ENCODE measurements around the gene WASL.

WASL gene

GRCh38 chr7:123687161-123687560 lies 61.6 kb downstream of the WASL start:
- DNase-seq, result no peak

- peak; percentile 40 for DNase-seq
Measured at GRCh38 chr7:123682690-123683089, 66.1 kb downstream of the WASL start.

DNA sequence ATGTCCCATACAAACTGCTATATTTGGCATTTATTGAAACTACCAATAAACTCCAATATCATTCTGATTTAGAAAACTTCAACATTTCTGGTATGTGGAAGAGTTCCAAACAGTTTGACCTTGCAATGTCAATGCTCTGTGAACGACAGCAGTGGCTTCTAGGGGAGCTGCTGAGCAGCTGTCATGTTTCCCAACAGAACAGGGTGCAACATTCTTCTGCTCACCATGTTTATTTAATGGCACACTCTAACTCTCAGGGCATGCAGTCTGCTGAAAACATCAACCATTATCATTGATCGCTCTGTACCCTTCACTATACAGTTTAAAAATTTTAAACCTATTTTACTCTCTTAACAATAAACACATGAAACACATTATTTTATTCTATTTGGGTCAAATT lies 67.2 kb downstream of the WASL start:
- no peak for DNase-seq

GRCh38 chr7:123680580-123680979 lies 68.2 kb downstream of the WASL start:
- DNase-seq, result no peak

DNA sequence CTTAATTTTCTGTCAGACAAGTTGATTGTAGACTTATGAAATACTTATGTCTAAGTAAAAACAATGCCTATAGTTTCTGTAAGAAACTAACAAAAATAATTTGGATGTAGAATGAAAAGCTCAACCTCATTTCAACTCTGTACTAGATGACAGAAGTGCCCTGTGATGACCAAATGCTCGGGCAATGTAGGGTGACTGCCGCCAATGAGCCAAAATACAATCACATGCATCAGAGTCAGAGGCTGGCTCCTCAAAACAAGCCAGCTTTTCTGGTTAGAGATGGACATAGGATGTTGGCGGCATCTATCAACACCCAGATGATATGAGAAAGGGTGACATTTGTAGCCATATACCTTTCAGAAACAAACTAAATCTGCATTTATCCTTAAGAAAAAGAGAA lies 69.2 kb downstream of the WASL start:
- no peak for DNase-seq

GRCh38 chr7:123677061-123677715 lies 71.6 kb downstream of the WASL start:
- DNase-seq, result no peak

DNA sequence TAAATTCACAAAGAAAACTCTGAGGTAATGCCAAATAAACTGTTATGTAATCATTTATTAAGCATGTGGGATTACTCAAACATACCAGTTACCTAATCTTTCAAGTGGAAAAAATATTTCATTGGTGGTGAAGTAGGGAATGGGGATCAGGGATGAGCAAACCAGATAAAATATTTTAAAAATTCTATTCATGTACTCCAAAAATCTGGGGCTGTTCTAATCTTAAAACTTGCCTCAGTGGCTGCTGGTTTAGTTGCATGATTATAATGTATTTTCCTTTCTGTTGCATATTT lies 73.7 kb downstream of the WASL start:
- peak; percentile 48 for DNase-seq

DNA sequence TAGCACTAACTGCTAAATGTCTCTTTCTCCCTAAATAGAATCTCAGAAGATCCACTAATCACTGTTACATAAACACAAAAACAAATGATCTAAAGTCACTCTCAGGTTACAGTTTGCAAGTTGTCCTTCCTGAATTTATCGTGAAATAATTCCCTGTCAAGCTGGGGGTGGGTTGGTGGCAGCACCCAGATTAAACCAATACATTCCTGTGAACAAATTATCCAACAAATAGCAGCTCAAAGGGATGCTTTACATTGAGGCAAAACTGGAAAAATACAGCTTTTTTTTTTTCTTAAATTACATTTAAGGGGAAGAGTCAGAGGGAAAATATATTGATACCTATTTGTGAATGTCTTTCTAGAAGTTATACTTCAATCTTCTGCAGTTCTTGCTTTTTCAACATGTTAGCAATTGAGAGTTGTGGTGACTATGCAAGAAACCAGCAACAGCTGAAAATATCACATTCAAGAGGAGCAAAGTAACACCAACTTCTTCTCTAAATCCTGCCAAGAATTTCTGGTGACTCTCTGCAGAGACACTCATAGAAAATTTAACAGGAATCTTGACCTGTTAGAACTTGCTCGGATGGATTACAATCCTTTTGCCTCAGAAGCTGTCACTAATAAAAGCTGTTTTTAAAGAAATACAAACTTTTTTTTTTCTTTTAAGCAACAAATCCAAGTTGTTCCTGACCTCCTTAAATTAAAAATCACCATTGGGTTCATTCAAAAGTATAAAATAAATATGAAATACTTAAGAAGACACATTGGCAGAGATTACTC lies 74.2 kb downstream of the WASL start:
- no peak for DNase-seq

DNA sequence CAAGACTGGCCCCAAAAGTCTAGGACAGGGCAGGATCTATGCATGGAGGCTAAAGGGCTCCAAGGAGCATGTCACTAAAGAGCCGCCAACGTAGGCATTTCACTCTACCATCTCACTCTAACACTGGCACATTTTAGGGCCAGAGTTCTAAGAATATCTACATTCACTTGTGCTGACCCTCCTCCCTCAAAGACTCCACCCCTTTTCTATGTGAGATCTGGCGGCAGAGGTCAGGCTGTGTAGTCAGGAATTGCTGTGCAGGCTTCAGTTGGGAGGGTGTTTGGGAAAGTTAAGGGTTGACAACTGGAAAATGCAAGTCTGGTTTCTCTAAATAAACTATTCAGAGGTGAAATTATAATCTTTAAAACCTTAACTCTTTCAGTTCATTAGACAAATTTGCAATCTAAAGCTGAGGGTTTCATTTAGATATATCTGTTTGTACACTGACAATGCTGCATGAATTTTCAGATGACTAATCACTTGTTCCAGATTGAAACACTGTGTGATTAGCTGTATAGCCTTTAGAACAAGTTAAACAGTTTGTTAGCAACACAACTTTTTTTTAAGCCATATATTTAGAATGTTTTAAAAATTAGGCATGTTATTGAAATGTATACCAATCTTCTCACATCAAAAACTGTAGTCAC lies 74.9 kb downstream of the WASL start:
- DNase-seq, result no peak

DNA sequence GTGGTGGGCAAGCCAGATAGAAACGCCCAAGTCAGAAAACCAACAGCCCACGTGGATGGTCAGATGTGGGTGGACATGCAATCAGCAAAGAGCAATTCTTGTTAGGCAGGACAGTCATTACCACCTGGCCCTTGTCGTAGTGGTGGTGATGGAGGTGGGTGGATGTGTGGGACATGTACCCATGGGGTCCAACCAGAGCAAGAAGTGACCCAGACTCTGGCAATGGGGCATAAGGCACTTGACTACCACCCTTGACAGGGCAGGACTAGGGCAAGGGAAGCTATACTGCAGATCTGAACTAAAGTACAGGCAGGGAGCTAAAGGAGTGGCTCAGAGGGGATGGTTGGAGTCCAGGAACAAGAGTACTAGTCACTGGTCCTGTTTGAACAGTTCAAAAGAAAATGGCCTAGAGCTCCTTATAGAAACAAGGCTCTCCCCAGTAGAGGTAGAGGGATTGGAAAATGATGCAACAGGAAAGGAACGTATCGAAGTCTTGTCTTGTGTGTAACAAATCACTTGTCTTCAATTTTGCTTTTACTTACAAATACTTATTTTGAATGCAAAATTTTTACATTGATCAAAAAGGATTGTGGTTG lies 75.6 kb downstream of the WASL start:
- no peak for DNase-seq

DNA sequence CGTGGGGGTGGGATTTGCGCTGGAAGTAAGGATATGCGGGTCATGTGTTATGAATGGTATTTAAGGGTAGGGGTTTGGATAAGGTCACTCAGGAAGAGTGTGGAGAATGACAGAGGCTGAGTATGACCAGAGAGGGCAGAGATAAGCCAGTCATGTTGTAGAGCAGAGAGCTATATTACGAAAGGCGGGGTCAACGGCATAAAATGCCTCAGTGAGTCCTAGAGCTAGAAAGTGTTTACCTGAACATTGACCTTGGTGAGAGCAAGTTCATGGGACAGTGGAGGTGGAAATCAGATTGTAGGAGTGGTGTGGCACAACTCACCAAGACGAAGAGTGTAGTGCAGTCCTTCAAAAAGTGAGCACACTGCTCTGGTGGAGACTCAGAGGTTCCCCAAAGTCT lies 79.3 kb downstream of the WASL start:
- no peak for DNase-seq

GRCh38 chr7:123666492-123666891 lies 82.3 kb downstream of the WASL start:
- peak; percentile 7 for DNase-seq

GRCh38 chr7:123665896-123666295 lies 82.9 kb downstream of the WASL start:
- no peak for DNase-seq

GRCh38 chr7:123665157-123665556 lies 83.6 kb downstream of the WASL start:
- DNase-seq, result no peak

GRCh38 chr7:123663200-123663599 lies 85.6 kb downstream of the WASL start:
- DNase-seq, result no peak

DNA sequence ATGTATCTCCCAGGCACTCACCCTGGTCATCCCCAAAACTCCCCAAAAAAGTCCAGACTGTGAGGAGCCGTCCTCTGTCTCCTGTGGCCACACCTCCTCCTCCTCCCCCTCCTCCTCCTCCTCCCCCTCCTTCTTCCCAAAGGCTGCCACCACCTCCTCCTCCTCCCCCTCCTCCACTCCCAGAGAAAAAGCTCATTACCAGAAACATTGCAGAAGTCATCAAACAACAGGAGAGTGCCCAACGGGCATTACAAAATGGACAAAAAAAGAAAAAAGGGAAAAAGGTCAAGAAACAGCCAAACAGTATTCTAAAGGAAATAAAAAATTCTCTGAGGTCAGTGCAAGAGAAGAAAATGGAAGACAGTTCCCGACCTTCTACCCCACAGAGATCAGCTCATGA lies 86.0 kb downstream of the WASL start:
- DNase-seq, result no peak

DNA sequence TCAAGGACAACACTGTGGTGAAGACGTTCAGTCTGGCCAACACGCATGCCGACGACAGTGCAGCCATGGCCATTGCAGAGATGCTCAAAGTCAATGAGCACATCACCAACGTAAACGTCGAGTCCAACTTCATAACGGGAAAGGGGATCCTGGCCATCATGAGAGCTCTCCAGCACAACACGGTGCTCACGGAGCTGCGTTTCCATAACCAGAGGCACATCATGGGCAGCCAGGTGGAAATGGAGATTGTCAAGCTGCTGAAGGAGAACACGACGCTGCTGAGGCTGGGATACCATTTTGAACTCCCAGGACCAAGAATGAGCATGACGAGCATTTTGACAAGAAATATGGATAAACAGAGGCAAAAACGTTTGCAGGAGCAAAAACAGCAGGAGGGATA lies 86.5 kb downstream of the WASL start:
- no peak for DNase-seq

DNA sequence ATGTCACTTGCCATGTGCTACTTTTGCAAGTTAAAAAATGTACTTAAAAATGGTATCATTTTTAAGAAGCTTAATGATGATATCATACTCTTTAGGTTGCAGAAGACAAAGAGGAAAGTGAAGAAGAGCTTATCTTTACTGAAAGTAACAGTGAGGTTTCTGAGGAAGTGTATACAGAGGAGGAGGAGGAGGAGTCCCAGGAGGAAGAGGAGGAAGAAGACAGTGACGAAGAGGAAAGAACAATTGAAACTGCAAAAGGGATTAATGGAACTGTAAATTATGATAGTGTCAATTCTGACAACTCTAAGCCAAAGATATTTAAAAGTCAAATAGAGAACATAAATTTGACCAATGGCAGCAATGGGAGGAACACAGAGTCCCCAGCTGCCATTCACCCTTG lies 87.0 kb downstream of the WASL start:
- DNase-seq, result no peak

- DNase-seq, result no peak
Measured at GRCh38 chr7:123660514-123661354, 88.1 kb downstream of the WASL start.

DNA sequence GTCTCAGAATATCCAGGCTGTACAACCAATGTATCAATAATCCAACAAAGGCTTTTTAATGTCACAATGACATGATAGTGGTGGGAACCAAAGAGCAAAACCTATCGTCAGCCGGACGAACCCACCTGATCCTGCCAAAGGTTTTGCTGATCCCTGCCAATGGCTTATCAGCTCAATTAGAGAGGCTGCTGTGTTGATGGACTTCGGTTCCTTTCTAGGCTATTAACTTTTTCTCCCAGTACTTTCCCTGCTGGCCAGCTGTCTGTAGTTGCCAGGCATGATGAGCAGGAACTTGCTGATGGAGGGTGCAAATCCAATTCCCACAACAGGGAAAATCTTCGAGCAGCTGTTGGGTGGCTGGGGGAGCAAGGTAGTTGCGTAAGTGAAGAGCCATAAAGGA lies 90.8 kb downstream of the WASL start:
- no peak for DNase-seq

DNA sequence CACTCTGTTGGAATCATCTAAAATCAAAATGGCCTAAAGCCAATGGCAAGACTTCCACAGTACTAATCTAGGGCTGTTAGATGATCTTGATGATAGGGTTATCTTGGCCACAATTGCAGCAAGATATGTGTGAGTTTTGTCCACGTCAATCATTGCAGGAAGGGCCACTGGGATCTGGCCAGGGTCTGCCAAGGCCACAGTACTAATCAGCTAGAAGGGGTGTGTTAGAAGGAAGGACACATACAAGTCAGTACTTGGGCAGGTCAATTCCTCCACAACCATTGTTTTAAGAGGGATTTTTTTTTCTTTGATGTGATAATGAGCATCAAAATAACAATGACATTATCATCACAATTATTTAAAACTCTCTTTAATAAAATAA lies 91.5 kb downstream of the WASL start:
- DNase-seq, result no peak

DNA sequence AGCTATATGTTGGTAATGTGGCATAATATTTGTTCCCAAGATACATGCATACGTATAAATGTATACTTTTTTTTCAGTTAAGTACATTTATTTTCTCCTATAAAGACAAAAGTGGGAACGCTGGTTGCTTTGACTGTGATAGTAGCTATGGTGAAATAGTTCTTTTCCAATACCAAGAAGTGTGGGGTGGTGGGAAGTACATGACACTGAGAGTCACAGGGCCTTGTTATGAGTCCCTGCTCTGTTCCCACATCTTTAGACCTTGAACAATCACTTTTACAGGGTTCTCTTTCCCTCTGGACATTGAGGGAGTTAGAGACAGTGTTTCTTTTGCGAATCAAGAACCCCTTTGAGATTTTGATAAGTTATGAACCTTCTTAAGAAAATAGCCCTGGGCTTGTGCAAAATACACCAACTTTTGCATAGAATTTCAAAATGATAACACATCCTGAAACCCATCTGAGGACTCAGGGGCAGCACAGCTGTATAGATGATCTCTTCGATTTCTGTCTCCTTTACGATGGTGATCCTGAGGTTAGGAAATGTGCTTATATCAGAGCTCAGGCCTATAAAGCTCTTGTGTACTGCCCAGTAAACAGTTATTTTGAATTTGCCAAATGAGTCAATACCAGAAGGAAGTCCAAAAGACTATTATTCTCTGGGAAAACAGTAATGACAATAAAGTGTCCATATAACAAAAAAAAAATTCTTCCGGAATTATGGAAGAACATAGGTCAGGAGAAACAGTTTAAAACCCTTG lies 92.1 kb downstream of the WASL start:
- DNase-seq, result no peak
